B cell (primary cell): Measurements from ENCODE around the gene NPHP4. TPM values are rescaled to one million over a fixed set of nuclear protein-coding genes. Genes with fewer than 3 reads are reported as not detected.

Source experiments
- ATAC-seq: fragments of 200-7000 bp; cut with Tn5 transposase; one replicate; pipeline ENCODE4 v1.10.0; 2021; ENCODE audit warnings: low read depth, mild to moderate bottlenecking, moderate number of reproducible peaks, moderate library complexity
- CTCF ChIA-PET: fragments of 350-600 bp; sonication (Branson Sonifier 250); formaldehyde crosslinking; loops from one replicate; lab custom pipeline; 2021; ENCODE audit warnings: antibody characterized with exemption, inconsistent platforms; lab: Charles Lee
- POLR2A ChIA-PET: fragments of 350-600 bp; sonication (Branson Sonifier 250); formaldehyde crosslinking; loops from one replicate; lab custom pipeline; 2021; ENCODE audit warnings: antibody characterized with exemption; lab: Charles Lee
- DNase-seq: peaks from one replicate; pipeline ENCODE4 v3.0.0; 2013
- H2AFZ ChIP-seq: 2 replicates; pipeline ENCODE4 v1.6.1; 2012; ENCODE audit warnings: mild to moderate bottlenecking, low read depth, low read length; ENCODE audit not compliant: insufficient read depth, poor library complexity, severe bottlenecking
- H3K27ac ChIP-seq, 2 donors: 1 replicate in 1 of 2; 2 replicates in 1 of 2; pipeline ENCODE4 v1.5.1; 2012 to 2013; ENCODE audit warnings: low read length in 2 of 2, mild to moderate bottlenecking in 2 of 2, moderate library complexity in 1 of 2
- H3K27me3 ChIP-seq, 4 experiments: fragments of 200-600 bp in 1 of 4; sonication (generic) in 1 of 4; replicated peaks in 1 of 4; 1 replicate in 2 of 4; 2 replicates in 2 of 4; pipeline versions ENCODE4 v1.6.1 to v1.7.0; 2013 to 2016; ENCODE audit warnings: low read length in 3 of 4, mild to moderate bottlenecking in 2 of 4, mixed read lengths in 1 of 4, moderate library complexity in 1 of 4; ENCODE audit not compliant: insufficient read depth in 4 of 4, control insufficient read depth in 3 of 4; ENCODE audit errors: control extremely low read depth in 1 of 4
- H3K36me3 ChIP-seq, 2 experiments: replicated peaks in 1 of 2; 1 replicate in 1 of 2; 2 replicates in 1 of 2; pipeline versions ENCODE4 v1.6.1 to v1.7.1; 2013; ENCODE audit warnings: low read length in 1 of 2; ENCODE audit not compliant: insufficient read depth in 2 of 2, control insufficient read depth in 1 of 2; ENCODE audit errors: control extremely low read depth in 1 of 2, extremely low read depth in 1 of 2
- H3K4me1 ChIP-seq, 2 donors: fragments of 200-600 bp in 1 of 2; sonication (generic) in 1 of 2; 1 replicate in 1 of 2; 2 replicates in 1 of 2; pipeline versions ENCODE4 v1.5.1 to v1.6.1; 2013 to 2017; ENCODE audit warnings: low read length in 2 of 2; ENCODE audit not compliant: control insufficient read depth in 2 of 2, insufficient read depth in 2 of 2
- H3K4me2 ChIP-seq: replicated peaks from 2 replicates; pipeline ENCODE3; 2012; ENCODE audit warnings: mild to moderate bottlenecking, low read depth, low read length; ENCODE audit not compliant: poor library complexity, severe bottlenecking
- H3K4me3 ChIP-seq, 5 experiments: fragments of 200-600 bp in 1 of 5; sonication (generic) in 1 of 5; 1 replicate in 3 of 5; 2 replicates in 2 of 5; pipeline versions ENCODE4 v1.5.1 to v1.7.0; 2011 to 2016; ENCODE audit warnings: low read length in 4 of 5, mild to moderate bottlenecking in 4 of 5, low read depth in 2 of 5, control low read depth in 1 of 5, moderate library complexity in 1 of 5; ENCODE audit not compliant: insufficient read depth in 1 of 5; ENCODE audit errors: control extremely low read depth in 1 of 5, extremely low read depth in 1 of 5
- H3K79me2 ChIP-seq: fragments of 200-600 bp; sonication (generic); one replicate; pipeline ENCODE4 v1.6.0; 2016; ENCODE audit warnings: low read length; ENCODE audit not compliant: control insufficient read depth, insufficient read depth
- H3K9ac ChIP-seq: fragments of 200-600 bp; sonication (generic); 2 replicates; pipeline ENCODE4 v1.6.1; 2017; ENCODE audit warnings: mild to moderate bottlenecking, low read length, moderate library complexity
- H3K9me3 ChIP-seq, 3 donors: one replicate each; pipeline versions ENCODE4 v1.6.1 to v1.7.1; 2013; ENCODE audit warnings: low read length in 2 of 3; ENCODE audit not compliant: control insufficient read depth in 2 of 3, insufficient read depth in 1 of 3; ENCODE audit errors: control extremely low read depth in 1 of 3
- H4K20me1 ChIP-seq: 2 replicates; pipeline ENCODE4 v1.6.0; 2012; ENCODE audit warnings: mild to moderate bottlenecking, low read length; ENCODE audit not compliant: insufficient read depth, control insufficient read depth, poor library complexity, severe bottlenecking
- H3K27ac Mint-ChIP-seq: one replicate; pipeline ENCODE4 v1.8.0; 2021; ENCODE audit warnings: mixed read lengths
- H3K27me3 Mint-ChIP-seq: one replicate; pipeline ENCODE4 v1.8.0; 2021; ENCODE audit warnings: mixed read lengths
- H3K4me1 Mint-ChIP-seq: one replicate; pipeline ENCODE4 v1.8.0; 2021; ENCODE audit warnings: mixed read lengths
- H3K4me3 Mint-ChIP-seq: one replicate; pipeline ENCODE4 v1.8.0; 2021; ENCODE audit warnings: mixed read lengths
- H3K9me3 Mint-ChIP-seq: one replicate; pipeline ENCODE4 v1.8.0; 2022; ENCODE audit warnings: mixed read lengths; ENCODE audit not compliant: insufficient read depth
- CTCF ChIP-seq: fragments of 200-600 bp; IDR thresholded peaks from one replicate; pipeline ENCODE4 v1.8.0; 2022; ENCODE audit warnings: antibody characterized with exemption, mild to moderate bottlenecking
- EZH2 ChIP-seq: IDR thresholded peaks from 2 replicates; pipeline ENCODE4 v1.6.1; 2012; ENCODE audit warnings: borderline replicate concordance, low read depth, mild to moderate bottlenecking, moderate library complexity, low read length; ENCODE audit not compliant: insufficient read depth, poor library complexity, severe bottlenecking
- WGBS: methylation state at CpG from one replicate; pipeline ENCODE4 v1.1.5; 2013; ENCODE audit warnings: missing lambda C conversion rate; ENCODE audit not compliant: insufficient coverage; 5-methylcytosine and 5-hydroxymethylcytosine counted together
- intact Hi-C: fragments of 100-400 bp; cut with micrococcal nuclease; formaldehyde crosslinking; loops from one replicate; pipeline ENCODE4 v1.10.0; 2022
- polyA plus RNA-seq: library from polyadenylated mRNA; depleted of rRNA; stranded (reverse); fragments of >200 nt; gene quantifications from 2 replicates; pipeline ENCODE4 v1.2.3, GENCODE V29; 2012
- total RNA-seq, 2 donors: library from RNA; stranded (reverse); fragments of 120-200 nt in 1 of 2; gene quantifications; 1 replicate in 1 of 2; 2 replicates in 1 of 2; pipeline versions ENCODE4 v1.2.3 to v1.2.4, GENCODE V29; 2013 to 2022

Gene NPHP4
- total and polyA plus RNA-seq, 2 donors (not counting 1 experiment from before 2014, with no cell fraction given), result 6.5 to 14.8 TPM

GRCh38 chr1:5822726-5823125 lies 169.5 kb downstream of the NPHP4 start:
- ATAC-seq (no peak), DNase-seq (no peak)
- H3K27me3 ChIP-seq, result no peaks in the 10 kb centered on the region
- H3K4me1 Mint-ChIP-seq, result no peaks in the 10 kb centered on the region
- no peak overlapping the region for H2AFZ ChIP-seq
- intact Hi-C loops, result no loop called here
- H3K9ac ChIP-seq, result no peak overlapping the region
- H3K27ac Mint-ChIP-seq, result no peak overlapping the region
- no peaks in the 10 kb centered on the region for H3K36me3 ChIP-seq
- H3K27ac ChIP-seq, result no peak overlapping the region
- ChIA-PET CTCF (no interaction called here), POLR2A (no interaction called here)
- H3K9me3 Mint-ChIP-seq, result no peaks in the 10 kb centered on the region
- H3K27me3 Mint-ChIP-seq, result peaks cover 13% of the 10 kb centered on the region
- H3K79me2 ChIP-seq, result no peaks in the 10 kb centered on the region
- no peak overlapping the region for H3K4me3 Mint-ChIP-seq
- H3K4me2 ChIP-seq, result no peak overlapping the region
- H4K20me1 ChIP-seq, result no peaks in the 10 kb centered on the region
- H3K4me3 ChIP-seq, result no peak overlapping the region
- H3K9me3 ChIP-seq, result peaks cover 0 to 12% (median 0%) of the 10 kb centered on the region in 3 donors
- H3K4me1 ChIP-seq, result no peaks in the 10 kb centered on the region
- WGBS, result 98% methylated on average over 16 of the region's 16 CpGs
- TF ChIP-seq CTCF, result no peak
- no peak for TF ChIP-seq EZH2

- Histone ChIP-seq H2AFZ (no peak overlapping the region), H3K27ac (no peak overlapping the region), H3K4me2 (no peak overlapping the region), H3K9ac (no peak overlapping the region), H3K9me3 (peaks cover 0 to 12% (median 0%) of the 10 kb centered on the region in 3 donors), H3K27me3 (no peaks in the 10 kb centered on the region), H4K20me1 (no peaks in the 10 kb centered on the region), H3K36me3 (no peaks in the 10 kb centered on the region), H3K4me1 (no peaks in the 10 kb centered on the region), H3K79me2 (no peaks in the 10 kb centered on the region), H3K4me3 (no peak overlapping the region)
- ChIA-PET CTCF (no interaction called here), POLR2A (no interaction called here)
- no peak overlapping the region for H3K27ac Mint-ChIP-seq
- peaks cover 13% of the 10 kb centered on the region for H3K27me3 Mint-ChIP-seq
- no peak for ATAC-seq
- no peak for TF ChIP-seq EZH2
- TF ChIP-seq CTCF, result no peak
- H3K9me3 Mint-ChIP-seq, result no peaks in the 10 kb centered on the region
- H3K4me3 Mint-ChIP-seq, result no peak overlapping the region
- no peaks in the 10 kb centered on the region for H3K4me1 Mint-ChIP-seq
- WGBS, result 89% methylated on average over 5 of the region's 5 CpGs
- no peak for DNase-seq
- intact Hi-C loops, result no loop called here
Measured at GRCh38 chr1:5822266-5822665, 170.0 kb downstream of the NPHP4 start.
